ENCODE data around the gene TMEM35A.

Gene TMEM35A

GRCh38 chrX:101057093-101057714, 21.5 kb upstream of the TMEM35A start:
- no peak for DNase-seq (ENCODE audit: low spot score)
- TF ChIP-seq CTCF (IDR thresholded peaks at IDR 0.05), result no peak
- Histone ChIP-seq H3K4me3 (no peak overlapping the region), H3K27ac (no peak overlapping the region)

DNA sequence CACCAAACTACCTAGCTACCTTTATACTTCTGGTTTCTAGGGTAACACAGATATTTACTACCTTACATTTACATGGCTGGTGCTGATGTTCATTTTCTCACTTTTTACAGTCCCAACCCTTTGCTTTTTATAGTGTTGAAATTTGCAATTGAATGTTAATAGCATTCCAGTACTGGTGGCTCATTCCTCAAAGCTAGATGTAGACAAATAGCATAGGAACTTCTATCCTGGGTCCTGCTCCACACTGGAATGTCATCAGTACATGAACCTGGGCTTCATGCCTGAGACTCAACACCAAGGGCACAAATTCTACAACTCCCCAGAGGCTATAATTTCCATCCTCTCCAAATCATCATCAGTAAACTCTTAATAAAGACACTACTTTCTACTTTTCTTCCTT, 16.5 kb upstream of the TMEM35A start:
- Histone ChIP-seq H3K27ac (no peak overlapping the region), H3K4me3 (no peak overlapping the region)
- no peak for TF ChIP-seq CTCF (IDR thresholded peaks at IDR 0.05)
- no peak for DNase-seq (ENCODE audit: low spot score)

DNA sequence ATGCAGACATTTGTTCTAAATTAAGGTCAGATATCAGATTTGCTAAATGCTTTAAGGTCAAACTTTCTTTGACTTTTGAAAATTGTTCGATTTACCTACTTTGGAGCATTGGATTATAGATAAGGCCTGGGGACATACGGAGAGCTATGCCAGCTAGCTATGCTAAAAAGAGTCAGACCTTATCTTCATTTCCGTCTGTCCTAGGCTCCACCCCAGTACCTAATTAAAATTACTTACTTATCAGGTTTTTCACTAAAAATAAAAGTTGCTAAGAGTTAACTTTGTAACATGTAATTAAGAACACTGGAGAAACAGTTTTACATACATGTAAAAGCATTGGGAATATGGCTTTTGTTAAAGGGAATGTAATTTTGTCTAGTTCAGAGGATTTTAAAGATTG, 7.1 kb upstream of the TMEM35A start:
- H3K27ac ChIP-seq, result no peak overlapping the region
- no peak for DNase-seq (ENCODE audit: low spot score)
- no peak overlapping the region for H3K4me3 ChIP-seq
- TF ChIP-seq CTCF (IDR thresholded peaks at IDR 0.05), result no peak

DNA sequence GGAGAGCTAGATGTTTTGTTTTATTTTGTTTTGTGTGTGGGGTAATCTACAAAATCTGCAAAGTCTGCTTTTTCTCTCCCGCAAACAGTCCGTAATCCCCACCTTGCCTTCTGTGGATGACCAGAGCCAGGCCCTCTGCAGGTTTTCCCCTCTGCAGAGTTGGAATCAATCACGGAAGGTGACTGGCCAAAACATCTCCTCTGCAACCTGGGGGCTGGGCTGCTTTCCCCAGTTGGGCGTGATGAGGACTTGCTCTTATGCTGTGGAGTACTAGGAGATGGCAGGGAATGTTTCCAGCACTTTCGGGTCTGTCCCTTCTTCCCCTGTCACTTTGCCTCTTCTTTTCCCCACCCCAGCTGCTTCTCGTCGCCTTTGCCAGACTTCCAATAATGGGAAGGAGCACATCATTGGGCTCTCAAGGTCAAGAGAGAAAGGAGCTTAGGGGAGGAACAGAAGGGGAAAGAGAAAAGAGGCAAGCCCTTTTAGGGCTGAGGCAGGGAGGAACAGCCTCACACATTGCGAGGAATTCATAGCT, 1.1 kb downstream of the TMEM35A start:
- Histone ChIP-seq H3K4me3 (peak overlapping the region; percentile 64), H3K27ac (peak overlapping the region in 1 of 2 donors; percentile 16)
- DNase-seq (ENCODE audit: low spot score), result no peak
- TF ChIP-seq CTCF (IDR thresholded peaks at IDR 0.05), result no peak

DNA sequence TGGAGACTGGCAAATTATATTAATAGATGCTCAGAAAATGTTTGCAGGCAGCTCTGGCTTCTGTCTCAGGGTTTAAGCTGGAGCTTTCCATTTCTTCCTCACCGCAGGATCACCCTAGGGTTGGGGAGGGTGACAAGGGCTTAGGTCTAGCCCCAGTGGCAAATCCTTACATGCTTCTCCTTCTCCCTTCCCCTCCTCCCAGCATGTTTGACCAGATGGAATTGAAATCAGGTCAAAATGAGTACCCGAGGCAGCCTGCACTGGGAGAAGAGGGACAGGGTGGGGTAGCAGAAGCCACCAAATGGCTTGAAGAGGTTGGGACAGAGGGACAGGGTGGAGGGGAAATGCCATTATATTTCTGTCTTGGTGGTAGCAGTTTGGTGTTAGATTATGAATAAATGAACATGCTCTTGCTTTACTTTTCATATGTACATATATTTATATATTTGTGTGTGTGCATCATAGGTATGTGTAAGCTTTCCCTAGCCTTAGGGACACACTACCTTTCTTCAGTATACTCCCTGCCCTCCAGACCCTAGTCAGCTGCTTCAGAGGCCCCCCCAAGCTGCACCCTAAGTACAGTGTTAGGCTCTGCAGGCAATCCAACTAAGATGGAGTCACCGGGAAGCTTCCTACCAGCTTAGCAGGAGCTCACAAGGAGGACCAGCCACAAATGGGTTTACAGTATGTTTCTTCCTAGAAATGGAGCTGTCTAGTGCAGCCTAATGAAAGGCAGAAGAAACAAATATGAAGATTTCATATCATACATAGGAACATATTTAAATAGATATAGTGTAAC, 1.8 kb downstream of the TMEM35A start:
- H3K4me3 ChIP-seq, result peak overlapping the region; percentile 64
- H3K27ac ChIP-seq, result no peak overlapping the region
- DNase-seq (ENCODE audit: low spot score), result no peak
- no peak for TF ChIP-seq CTCF (IDR thresholded peaks at IDR 0.05)

GRCh38 chrX:101081231-101081630, 2.6 kb downstream of the TMEM35A start:
- Histone ChIP-seq H3K4me3 (no peak overlapping the region), H3K27ac (no peak overlapping the region)
- DNase-seq (ENCODE audit: low spot score), result no peak
- no peak for TF ChIP-seq CTCF (IDR thresholded peaks at IDR 0.05)

DNA sequence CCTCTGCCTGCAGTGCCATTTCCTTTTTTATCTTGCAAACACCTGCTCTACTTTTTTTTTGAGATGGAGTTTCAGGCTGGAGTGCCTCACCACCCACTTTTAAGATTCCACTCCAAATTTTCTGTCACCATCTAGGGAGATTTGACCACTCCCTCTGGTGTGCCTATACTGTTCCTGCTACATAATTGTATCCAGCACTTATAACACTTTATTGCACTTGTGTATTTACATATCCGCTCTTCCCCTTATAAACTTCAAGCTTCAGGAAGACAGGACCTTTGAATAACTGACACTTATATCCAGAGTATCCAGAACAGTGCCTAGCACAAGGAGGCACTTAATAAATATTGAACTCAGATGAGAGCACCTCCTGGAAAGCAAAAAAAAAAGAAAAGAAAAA, 13.1 kb downstream of the TMEM35A start:
- no peak overlapping the region for H3K27ac ChIP-seq
- DNase-seq (ENCODE audit: low spot score), result no peak
- TF ChIP-seq CTCF (IDR thresholded peaks at IDR 0.05), result no peak
- H3K4me3 ChIP-seq, result no peak overlapping the region

Measured in coronary artery (tissue), 2 donors.